NCI-H2107 (cell line): ENCODE measurements around the gene ACTN4.
"Not testable (repeated sequence)": the region's sequence is repeated elsewhere in the genome, so short reads cannot be mapped to it uniquely, and the experiment has no call there.

ENCODE experiments used
- DNase-seq: peaks from one replicate; lab custom pipeline; 2025; lab: John Stamatoyannopoulos, UW

ACTN4 gene

GRCh38 chr19:38737921-38738737 lies 90.7 kb downstream of the ACTN4 start:
- DNase-seq: no peak

GRCh38 chr19:38739440-38740256 lies 92.2 kb downstream of the ACTN4 start:
- no peak for DNase-seq

- no peak for DNase-seq
Measured at GRCh38 chr19:38740257-38740592, 92.8 kb downstream of the ACTN4 start.

GRCh38 chr19:38740932-38741331 lies 93.5 kb downstream of the ACTN4 start:
- DNase-seq: no peak

- DNase-seq: no peak
Measured at GRCh38 chr19:38741670-38742069, 94.2 kb downstream of the ACTN4 start.

- no peak for DNase-seq
Measured at GRCh38 chr19:38742296-38742695, 94.8 kb downstream of the ACTN4 start.

- no peak for DNase-seq
Measured at GRCh38 chr19:38742906-38743305, 95.5 kb downstream of the ACTN4 start.

GRCh38 chr19:38743394-38744297 lies 96.2 kb downstream of the ACTN4 start:
- DNase-seq: no peak

GRCh38 chr19:38744298-38744681 lies 96.8 kb downstream of the ACTN4 start, which contains the start of gene CAPN12:
TSS of gene CAPN12 (minus strand) at chr19:38744474. CDS start at chr19:38744165, 309 bp downstream.
- no peak for DNase-seq

- DNase-seq: no peak
Measured at GRCh38 chr19:38744874-38745273, 97.4 kb downstream of the ACTN4 start.

- DNase-seq: no peak
Measured at GRCh38 chr19:38745316-38745715, 97.9 kb downstream of the ACTN4 start.

- DNase-seq: not testable (repeated sequence)
Measured at GRCh38 chr19:38753783-38754182, 106.3 kb downstream of the ACTN4 start.

GRCh38 chr19:38754196-38754595 lies 106.7 kb downstream of the ACTN4 start:
- not testable (repeated sequence) for DNase-seq

- DNase-seq: no peak
Measured at GRCh38 chr19:38759590-38760003, 112.1 kb downstream of the ACTN4 start.

GRCh38 chr19:38760805-38761517 lies 113.5 kb downstream of the ACTN4 start:
- DNase-seq: not testable (repeated sequence)

- DNase-seq: not testable (repeated sequence)
Measured at GRCh38 chr19:38761884-38762389, 114.5 kb downstream of the ACTN4 start.

- no peak for DNase-seq
Measured at GRCh38 chr19:38763795-38764220, 116.4 kb downstream of the ACTN4 start.

GRCh38 chr19:38765214-38765613 lies 117.8 kb downstream of the ACTN4 start:
- no peak for DNase-seq

GRCh38 chr19:38766276-38767047 lies 119.0 kb downstream of the ACTN4 start:
- DNase-seq: no peak

- DNase-seq: no peak
Measured at GRCh38 chr19:38769635-38770211, 122.3 kb downstream of the ACTN4 start.
